ENCODE measurements around the gene EYS. TPM values are rescaled to one million over a fixed set of nuclear protein-coding genes. Genes with fewer than 3 reads are reported as not detected.

EYS gene
- total and polyA plus RNA-seq, 2 of the 13 experiments (the other 11 are each of a cell fraction or from before 2014, with no cell fraction given): 0.04 to 0.07 TPM

GRCh38 chr6:63677282-63677681 is 2029.7 kb downstream of the EYS start (continued):
- 0 out of 2 replicates have a peak, but pooled peaks have one; percentile 38 for TF ChIP-seq ZNF12 (CRISPR knock-in tag; IDR thresholded peaks at IDR 0.05)
- 0 out of 2 replicates have a peak, but pooled peaks have one; percentile 45 for TF ChIP-seq ZKSCAN8 (CRISPR knock-in tag; IDR thresholded peaks at IDR 0.05; ENCODE audit: borderline replicate concordance)
- TF ChIP-seq MIER3 (CRISPR knock-in tag; IDR thresholded peaks at IDR 0.05; ENCODE audit: borderline replicate concordance): no peak
- no peak for TF ChIP-seq GATAD1 (CRISPR knock-in tag; IDR thresholded peaks at IDR 0.05)
- TF ChIP-seq CEBPB (IDR thresholded peaks at IDR 0.05; ENCODE audit: borderline replicate concordance, low read depth, low read length): peak; percentile 96
- peak; percentile 84; the same call in 1 of the 2 replicates for TF ChIP-seq NCOR1 (IDR thresholded peaks at IDR 0.05; ENCODE audit: borderline replicate concordance, low read length)
- no peak for TF ChIP-seq YEATS2 (CRISPR knock-in tag; IDR thresholded peaks at IDR 0.05; ENCODE audit: borderline replicate concordance)
- TF ChIP-seq ZNF335 (CRISPR knock-in tag; IDR thresholded peaks at IDR 0.05): 0 out of 2 replicates have a peak, but pooled peaks have one; percentile 27
- peak; percentile 38; the same call in 1 of the 2 replicates for TF ChIP-seq MBD4 (IDR thresholded peaks at IDR 0.05; ENCODE audit: borderline replicate concordance, low read length)
- no peak for TF ChIP-seq STAT5B (CRISPR knock-in tag; IDR thresholded peaks at IDR 0.05)
- no peak for TF ChIP-seq ZNF749 (CRISPR knock-in tag; IDR thresholded peaks at IDR 0.05; ENCODE audit: borderline replicate concordance)
- TF ChIP-seq, protein P1, sequence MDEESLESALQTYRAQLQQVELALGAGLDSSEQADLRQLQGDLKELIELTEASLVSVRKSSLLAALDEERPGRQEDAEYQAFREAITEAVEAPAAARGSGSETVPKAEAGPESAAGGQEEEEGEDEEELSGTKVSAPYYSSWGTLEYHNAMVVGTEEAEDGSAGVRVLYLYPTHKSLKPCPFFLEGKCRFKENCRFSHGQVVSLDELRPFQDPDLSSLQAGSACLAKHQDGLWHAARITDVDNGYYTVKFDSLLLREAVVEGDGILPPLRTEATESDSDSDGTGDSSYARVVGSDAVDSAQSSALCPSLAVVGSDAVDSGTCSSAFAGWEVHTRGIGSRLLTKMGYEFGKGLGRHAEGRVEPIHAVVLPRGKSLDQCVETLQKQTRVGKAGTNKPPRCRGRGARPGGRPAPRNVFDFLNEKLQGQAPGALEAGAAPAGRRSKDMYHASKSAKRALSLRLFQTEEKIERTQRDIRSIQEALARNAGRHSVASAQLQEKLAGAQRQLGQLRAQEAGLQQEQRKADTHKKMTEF (CRISPR knock-in tag; IDR thresholded peaks at IDR 0.05): peak; percentile 64
- no peak for TF ChIP-seq SRSF4 (IDR thresholded peaks at IDR 0.05; ENCODE audit: low read depth, low read length, poor library complexity, severe bottlenecking)
- TF ChIP-seq MAFK (conservative IDR thresholded peaks at IDR 0.05 in 1 of 2, IDR thresholded peaks at IDR 0.05 in 1 of 2; ENCODE audit: low read length in 2 of 2): no peak
- TF ChIP-seq EP300 (IDR thresholded peaks at IDR 0.05; ENCODE audit: low read depth in 2 of 2, low read length in 2 of 2): peak in 1 of 2 experiments; percentile 59; a peak in 1 of 4 replicates
- TF ChIP-seq EP300 (CRISPR knock-in tag; IDR thresholded peaks at IDR 0.05; ENCODE audit: borderline replicate concordance): no peak
- TF ChIP-seq, protein P2, sequence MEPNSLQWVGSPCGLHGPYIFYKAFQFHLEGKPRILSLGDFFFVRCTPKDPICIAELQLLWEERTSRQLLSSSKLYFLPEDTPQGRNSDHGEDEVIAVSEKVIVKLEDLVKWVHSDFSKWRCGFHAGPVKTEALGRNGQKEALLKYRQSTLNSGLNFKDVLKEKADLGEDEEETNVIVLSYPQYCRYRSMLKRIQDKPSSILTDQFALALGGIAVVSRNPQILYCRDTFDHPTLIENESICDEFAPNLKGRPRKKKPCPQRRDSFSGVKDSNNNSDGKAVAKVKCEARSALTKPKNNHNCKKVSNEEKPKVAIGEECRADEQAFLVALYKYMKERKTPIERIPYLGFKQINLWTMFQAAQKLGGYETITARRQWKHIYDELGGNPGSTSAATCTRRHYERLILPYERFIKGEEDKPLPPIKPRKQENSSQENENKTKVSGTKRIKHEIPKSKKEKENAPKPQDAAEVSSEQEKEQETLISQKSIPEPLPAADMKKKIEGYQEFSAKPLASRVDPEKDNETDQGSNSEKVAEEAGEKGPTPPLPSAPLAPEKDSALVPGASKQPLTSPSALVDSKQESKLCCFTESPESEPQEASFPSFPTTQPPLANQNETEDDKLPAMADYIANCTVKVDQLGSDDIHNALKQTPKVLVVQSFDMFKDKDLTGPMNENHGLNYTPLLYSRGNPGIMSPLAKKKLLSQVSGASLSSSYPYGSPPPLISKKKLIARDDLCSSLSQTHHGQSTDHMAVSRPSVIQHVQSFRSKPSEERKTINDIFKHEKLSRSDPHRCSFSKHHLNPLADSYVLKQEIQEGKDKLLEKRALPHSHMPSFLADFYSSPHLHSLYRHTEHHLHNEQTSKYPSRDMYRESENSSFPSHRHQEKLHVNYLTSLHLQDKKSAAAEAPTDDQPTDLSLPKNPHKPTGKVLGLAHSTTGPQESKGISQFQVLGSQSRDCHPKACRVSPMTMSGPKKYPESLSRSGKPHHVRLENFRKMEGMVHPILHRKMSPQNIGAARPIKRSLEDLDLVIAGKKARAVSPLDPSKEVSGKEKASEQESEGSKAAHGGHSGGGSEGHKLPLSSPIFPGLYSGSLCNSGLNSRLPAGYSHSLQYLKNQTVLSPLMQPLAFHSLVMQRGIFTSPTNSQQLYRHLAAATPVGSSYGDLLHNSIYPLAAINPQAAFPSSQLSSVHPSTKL (CRISPR knock-in tag; IDR thresholded peaks at IDR 0.05): peak; percentile 88
- no peak for TF ChIP-seq SOX13 (IDR thresholded peaks at IDR 0.05)
- peak in 1 of 2 experiments; percentile 63; a peak in 2 of 4 replicates for TF ChIP-seq SOX13 (CRISPR knock-in tag; conservative IDR thresholded peaks at IDR 0.05 in 1 of 2, IDR thresholded peaks at IDR 0.05 in 1 of 2)
- TF ChIP-seq SP4 (CRISPR knock-in tag; IDR thresholded peaks at IDR 0.05): no peak
- no peak; the same call in 1 of the 2 replicates for TF ChIP-seq HMG20A (CRISPR knock-in tag; IDR thresholded peaks at IDR 0.05; ENCODE audit: borderline replicate concordance)
- TF ChIP-seq ZNF792 (CRISPR knock-in tag; IDR thresholded peaks at IDR 0.05): no peak
- TF ChIP-seq, protein P3, sequence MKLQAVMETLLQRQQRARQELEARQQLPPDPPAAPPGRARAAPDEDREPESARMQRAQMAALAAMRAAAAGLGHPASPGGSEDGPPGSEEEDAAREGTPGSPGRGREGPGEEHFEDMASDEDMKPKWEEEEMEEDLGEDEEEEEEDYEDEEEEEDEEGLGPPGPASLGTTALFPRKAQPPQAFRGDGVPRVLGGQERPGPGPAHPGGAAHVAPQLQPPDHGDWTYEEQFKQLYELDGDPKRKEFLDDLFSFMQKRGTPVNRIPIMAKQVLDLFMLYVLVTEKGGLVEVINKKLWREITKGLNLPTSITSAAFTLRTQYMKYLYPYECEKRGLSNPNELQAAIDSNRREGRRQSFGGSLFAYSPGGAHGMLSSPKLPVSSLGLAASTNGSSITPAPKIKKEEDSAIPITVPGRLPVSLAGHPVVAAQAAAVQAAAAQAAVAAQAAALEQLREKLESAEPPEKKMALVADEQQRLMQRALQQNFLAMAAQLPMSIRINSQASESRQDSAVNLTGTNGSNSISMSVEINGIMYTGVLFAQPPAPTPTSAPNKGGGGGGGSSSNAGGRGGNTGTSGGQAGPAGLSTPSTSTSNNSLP (IDR thresholded peaks at IDR 0.05; ENCODE audit: low read depth, low read length): peak; percentile 97
- no peak for TF ChIP-seq SOX6 (IDR thresholded peaks at IDR 0.05)
- peak; percentile 49; the same call in 1 of the 2 replicates for TF ChIP-seq SOX6 (CRISPR knock-in tag; IDR thresholded peaks at IDR 0.05)
- TF ChIP-seq ZNF121 (CRISPR knock-in tag; IDR thresholded peaks at IDR 0.05): no peak

All from HepG2 (cell line).